HG03064 (cell line): ENCODE results near the gene WFDC11.
"Not testable (repeated sequence)": the region's sequence is repeated elsewhere in the genome, so short reads cannot be mapped to it uniquely, and the experiment has no call there.

Source experiments
- ATAC-seq: cut with Tn5 transposase; IDR thresholded peaks from one replicate; pipeline ENCODE4 v1.9.1; 2021; ENCODE audit warnings: low read depth; ENCODE audit not compliant: unreplicated experiment

Gene WFDC11

GRCh38 chr20:45670139-45670538 is at the start of gene WFDC11:
Gene WFDC11, minus strand, starts transcription at chr20:45670239. Its CDS starts 19,639 bp downstream, at chr20:45650600.
- no peak for ATAC-seq

- not testable (repeated sequence) for ATAC-seq
These were observed 46.2 kb upstream of the WFDC11 start for GRCh38 chr20:45716141-45716688.

GRCh38 chr20:45704969-45705637 is 35.1 kb upstream of the WFDC11 start, which contains the start of gene WFDC10B:
Gene WFDC10B, minus strand, starts transcription at chr20:45705019. Its CDS starts 19,027 bp downstream, at chr20:45685992.
- no peak for ATAC-seq

- ATAC-seq, result no peak
These were observed 31.8 kb upstream of the WFDC11 start, which contains the start of gene WFDC13 for GRCh38 chr20:45701873-45702272. Gene WFDC13, plus strand, starts transcription at chr20:45702038. Its CDS starts 86 bp downstream, at chr20:45702124.

- no peak for ATAC-seq
These were observed 31.1 kb upstream of the WFDC11 start for GRCh38 chr20:45701104-45701503.

- no peak for ATAC-seq
These were observed 25.5 kb upstream of the WFDC11 start for GRCh38 chr20:45695496-45695895.

GRCh38 chr20:45693346-45693745 is 23.3 kb upstream of the WFDC11 start:
- not testable (repeated sequence) for ATAC-seq

GRCh38 chr20:45685896-45686295 is 15.9 kb upstream of the WFDC11 start:
- no peak for ATAC-seq

- ATAC-seq, result no peak
These were observed 9.6 kb upstream of the WFDC11 start for GRCh38 chr20:45679650-45680049.

- no peak for ATAC-seq
These were observed 2.7 kb upstream of the WFDC11 start for GRCh38 chr20:45672765-45673164.

- not testable (repeated sequence) for ATAC-seq
These were observed 13.0 kb downstream of the WFDC11 start for GRCh38 chr20:45657038-45657437.

GRCh38 chr20:45651726-45652125 is 18.3 kb downstream of the WFDC11 start:
- ATAC-seq, result not testable (repeated sequence)

- ATAC-seq, result no peak
These were observed 20.7 kb downstream of the WFDC11 start for GRCh38 chr20:45649312-45649863.

GRCh38 chr20:45647441-45648050 is 22.5 kb downstream of the WFDC11 start:
- ATAC-seq, result no peak

- ATAC-seq, result no peak
These were observed 23.2 kb downstream of the WFDC11 start for GRCh38 chr20:45646875-45647274.

- not testable (repeated sequence) for ATAC-seq
These were observed 24.2 kb downstream of the WFDC11 start for GRCh38 chr20:45645869-45646268.

GRCh38 chr20:45641076-45641475 is 29.0 kb downstream of the WFDC11 start:
- ATAC-seq, result not testable (repeated sequence)

GRCh38 chr20:45639687-45640086 is 30.4 kb downstream of the WFDC11 start:
- ATAC-seq, result no peak

- ATAC-seq, result no peak
These were observed 33.5 kb downstream of the WFDC11 start for GRCh38 chr20:45636513-45636912.

GRCh38 chr20:45631184-45631583 is 38.9 kb downstream of the WFDC11 start, which contains the start of gene WFDC9:
Gene WFDC9, minus strand, starts transcription at chr20:45631284. Its CDS starts 21,103 bp downstream, at chr20:45610181.
- no peak for ATAC-seq

- ATAC-seq, result no peak
These were observed 39.7 kb downstream of the WFDC11 start for GRCh38 chr20:45630371-45630770.
